ENCODE measurements around the gene ZNF674.

DNA sequence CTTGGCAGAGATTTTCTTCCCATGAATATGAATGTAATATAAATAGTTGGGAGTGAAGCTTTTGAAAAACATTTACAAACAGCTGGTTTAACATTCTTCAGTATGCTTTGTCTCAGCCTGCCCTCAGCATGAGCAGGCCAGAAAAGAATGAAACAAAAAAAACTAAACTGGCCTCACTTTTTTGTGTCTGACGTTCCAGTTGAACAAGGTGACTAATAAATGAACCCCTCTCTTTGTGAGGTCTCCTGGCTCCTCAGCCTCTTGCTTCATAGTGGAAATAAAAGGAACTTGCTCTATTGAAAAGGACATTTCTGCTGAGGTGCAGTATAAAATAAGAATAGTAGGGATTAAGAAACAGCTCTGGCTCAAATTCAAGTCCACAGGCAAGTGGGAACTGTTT is 37.7 kb upstream of the ZNF674 start:
- TF ChIP-seq, protein P1, sequence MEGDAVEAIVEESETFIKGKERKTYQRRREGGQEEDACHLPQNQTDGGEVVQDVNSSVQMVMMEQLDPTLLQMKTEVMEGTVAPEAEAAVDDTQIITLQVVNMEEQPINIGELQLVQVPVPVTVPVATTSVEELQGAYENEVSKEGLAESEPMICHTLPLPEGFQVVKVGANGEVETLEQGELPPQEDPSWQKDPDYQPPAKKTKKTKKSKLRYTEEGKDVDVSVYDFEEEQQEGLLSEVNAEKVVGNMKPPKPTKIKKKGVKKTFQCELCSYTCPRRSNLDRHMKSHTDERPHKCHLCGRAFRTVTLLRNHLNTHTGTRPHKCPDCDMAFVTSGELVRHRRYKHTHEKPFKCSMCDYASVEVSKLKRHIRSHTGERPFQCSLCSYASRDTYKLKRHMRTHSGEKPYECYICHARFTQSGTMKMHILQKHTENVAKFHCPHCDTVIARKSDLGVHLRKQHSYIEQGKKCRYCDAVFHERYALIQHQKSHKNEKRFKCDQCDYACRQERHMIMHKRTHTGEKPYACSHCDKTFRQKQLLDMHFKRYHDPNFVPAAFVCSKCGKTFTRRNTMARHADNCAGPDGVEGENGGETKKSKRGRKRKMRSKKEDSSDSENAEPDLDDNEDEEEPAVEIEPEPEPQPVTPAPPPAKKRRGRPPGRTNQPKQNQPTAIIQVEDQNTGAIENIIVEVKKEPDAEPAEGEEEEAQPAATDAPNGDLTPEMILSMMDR (IDR thresholded peaks at IDR 0.05), result no peak
- TF ChIP-seq EZH2 (IDR thresholded peaks at IDR 0.05; ENCODE audit: borderline replicate concordance, insufficient read depth, low read depth, low read length, poor library complexity, severe bottlenecking), result no peak
